Stimulated activated memory B cell treated with anti-CD40 and anti-IgM and Interleukin-4, amounts not matched to agents 10 μg/mL and 1 μg/mL and 100 μg/mL, for 72 hours (primary cell): ENCODE measurements around the gene ARL5B.

ENCODE experiments used
- ATAC-seq: fragments of 150-1000 bp; cut with Tn5 transposase; 2 replicates; pipeline ENCODE4 v1.10.0; 2021
- H3K27ac Mint-ChIP-seq: one replicate; pipeline ENCODE4 v1.8.0; 2022; ENCODE audit warnings: mild to moderate bottlenecking, mixed read lengths
- H3K27me3 Mint-ChIP-seq: one replicate; pipeline ENCODE4 v1.8.0; 2022; ENCODE audit warnings: mixed read lengths
- H3K36me3 Mint-ChIP-seq: one replicate; pipeline ENCODE4 v1.8.0; 2022; ENCODE audit warnings: mixed read lengths
- H3K4me1 Mint-ChIP-seq: one replicate; pipeline ENCODE4 v1.8.0; 2022; ENCODE audit warnings: mixed read lengths
- H3K4me3 Mint-ChIP-seq: one replicate; pipeline ENCODE4 v1.8.0; 2022; ENCODE audit warnings: mild to moderate bottlenecking, moderate library complexity, mixed read lengths
- H3K9me3 Mint-ChIP-seq: one replicate; pipeline ENCODE4 v1.8.0; 2022; ENCODE audit warnings: mixed read lengths

Gene ARL5B

GRCh38 chr10:18719811-18720210 is 60.6 kb downstream of the ARL5B start:
- Mint-ChIP-seq H3K36me3 (no peaks in the 10 kb centered on the region), H3K4me1 (no peaks in the 10 kb centered on the region), H3K27me3 (no peaks in the 10 kb centered on the region), H3K9me3 (no peaks in the 10 kb centered on the region), H3K4me3 (no peak overlapping the region), H3K27ac (no peak overlapping the region)
- no peak for ATAC-seq

DNA sequence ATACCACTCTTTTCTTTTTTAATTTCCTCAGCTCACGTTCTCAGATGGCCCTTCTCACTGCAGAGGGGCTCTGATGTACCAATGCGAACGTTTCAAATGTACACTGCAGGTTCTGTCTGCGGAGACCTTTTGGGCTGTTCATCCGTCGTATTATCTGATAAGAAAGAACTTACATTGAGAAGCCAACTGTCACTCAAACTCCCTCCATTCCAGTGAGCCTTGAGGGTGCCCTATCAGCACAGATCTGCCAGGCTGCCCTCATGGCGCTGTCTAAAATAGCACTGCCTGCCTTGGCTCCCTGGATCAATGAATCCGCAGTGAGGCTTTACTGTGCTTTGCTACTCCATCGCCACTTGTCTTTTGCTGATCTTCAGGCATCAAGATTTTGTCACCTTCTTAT is 61.8 kb downstream of the ARL5B start:
- H3K9me3 Mint-ChIP-seq, result no peaks in the 10 kb centered on the region
- no peaks in the 10 kb centered on the region for H3K36me3 Mint-ChIP-seq
- H3K4me1 Mint-ChIP-seq, result no peaks in the 10 kb centered on the region
- no peak for ATAC-seq
- H3K27ac Mint-ChIP-seq, result no peak overlapping the region
- no peak overlapping the region for H3K4me3 Mint-ChIP-seq
- no peaks in the 10 kb centered on the region for H3K27me3 Mint-ChIP-seq

DNA sequence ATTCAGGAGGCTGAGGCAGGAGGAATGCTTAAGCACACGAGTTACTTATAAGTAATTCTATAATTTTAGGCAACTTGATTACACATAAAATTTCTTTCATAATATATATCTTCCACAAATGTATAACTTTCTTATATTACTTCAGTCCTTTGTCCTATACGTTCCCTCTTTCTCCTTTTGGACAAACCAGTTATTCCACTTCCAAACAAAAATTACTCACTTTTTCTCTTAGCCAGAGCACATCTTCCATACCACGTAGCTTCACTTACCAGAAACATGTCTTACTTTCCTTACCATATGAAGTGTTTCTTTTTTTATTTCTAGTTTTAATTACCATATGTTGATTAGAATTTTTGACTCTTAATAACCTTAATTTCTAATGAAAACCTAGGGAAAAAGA is 64.6 kb downstream of the ARL5B start:
- peaks cover 4% of the 10 kb centered on the region for H3K9me3 Mint-ChIP-seq
- ATAC-seq, result no peak
- H3K4me1 Mint-ChIP-seq, result no peaks in the 10 kb centered on the region
- H3K27ac Mint-ChIP-seq, result no peak overlapping the region
- no peaks in the 10 kb centered on the region for H3K36me3 Mint-ChIP-seq
- H3K27me3 Mint-ChIP-seq, result no peaks in the 10 kb centered on the region
- H3K4me3 Mint-ChIP-seq, result no peak overlapping the region
